GM18498 (cell line): ENCODE results near the gene PNMA1.
A peak's percentile ranks its signal among the peaks of the same experiment; 100 is the strongest.

ENCODE experiments used
- ATAC-seq: cut with Tn5 transposase; IDR thresholded peaks from one replicate; pipeline ENCODE4 v1.9.1; 2021; ENCODE audit warnings: mild to moderate bottlenecking, moderate library complexity; ENCODE audit not compliant: unreplicated experiment

Gene PNMA1

DNA sequence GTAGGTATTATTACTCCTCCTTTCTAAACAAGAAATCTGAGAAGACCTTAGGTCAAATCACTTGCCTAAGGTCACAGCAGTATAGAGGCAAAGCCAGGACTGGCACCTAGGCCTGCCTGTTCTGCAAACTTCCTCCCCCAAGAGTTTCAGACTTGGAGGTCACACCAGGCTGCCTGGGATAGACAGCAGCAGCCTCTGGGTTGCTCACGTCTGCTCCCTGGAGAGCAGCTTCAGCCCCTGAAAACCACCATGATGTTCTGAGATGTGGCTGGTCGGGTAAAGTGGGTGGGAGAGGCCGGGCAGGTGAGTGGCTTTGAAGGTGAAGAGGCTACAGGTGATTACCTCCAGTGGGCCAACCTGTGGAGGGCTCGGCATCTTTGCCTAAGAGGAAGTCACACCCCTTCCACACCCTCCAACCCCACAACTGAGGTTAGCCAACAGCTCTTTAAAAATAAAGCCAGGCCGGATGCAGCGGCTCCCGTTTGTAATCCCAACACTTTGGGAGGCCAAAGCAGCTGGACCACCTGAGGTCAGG, 37.0 kb upstream of the PNMA1 start:
- ATAC-seq: no peak

DNA sequence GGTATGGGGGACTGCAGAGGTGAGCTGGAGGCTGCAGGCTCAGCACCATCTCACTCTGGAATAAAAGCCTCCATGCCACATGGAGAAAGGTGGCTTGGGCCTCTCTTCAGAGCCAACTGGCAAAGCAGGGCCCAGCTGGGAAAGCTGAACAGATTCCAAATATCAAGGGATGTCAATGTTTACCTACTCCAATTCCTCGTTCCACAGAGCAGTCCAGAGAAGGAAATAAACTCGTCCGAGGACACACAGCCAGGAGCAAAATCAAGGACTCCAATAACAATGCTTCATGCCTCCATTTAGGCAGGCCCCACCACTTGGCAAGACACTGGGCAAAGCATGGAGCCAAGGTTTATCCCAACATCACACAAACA, 36.3 kb upstream of the PNMA1 start:
- ATAC-seq: no peak

DNA sequence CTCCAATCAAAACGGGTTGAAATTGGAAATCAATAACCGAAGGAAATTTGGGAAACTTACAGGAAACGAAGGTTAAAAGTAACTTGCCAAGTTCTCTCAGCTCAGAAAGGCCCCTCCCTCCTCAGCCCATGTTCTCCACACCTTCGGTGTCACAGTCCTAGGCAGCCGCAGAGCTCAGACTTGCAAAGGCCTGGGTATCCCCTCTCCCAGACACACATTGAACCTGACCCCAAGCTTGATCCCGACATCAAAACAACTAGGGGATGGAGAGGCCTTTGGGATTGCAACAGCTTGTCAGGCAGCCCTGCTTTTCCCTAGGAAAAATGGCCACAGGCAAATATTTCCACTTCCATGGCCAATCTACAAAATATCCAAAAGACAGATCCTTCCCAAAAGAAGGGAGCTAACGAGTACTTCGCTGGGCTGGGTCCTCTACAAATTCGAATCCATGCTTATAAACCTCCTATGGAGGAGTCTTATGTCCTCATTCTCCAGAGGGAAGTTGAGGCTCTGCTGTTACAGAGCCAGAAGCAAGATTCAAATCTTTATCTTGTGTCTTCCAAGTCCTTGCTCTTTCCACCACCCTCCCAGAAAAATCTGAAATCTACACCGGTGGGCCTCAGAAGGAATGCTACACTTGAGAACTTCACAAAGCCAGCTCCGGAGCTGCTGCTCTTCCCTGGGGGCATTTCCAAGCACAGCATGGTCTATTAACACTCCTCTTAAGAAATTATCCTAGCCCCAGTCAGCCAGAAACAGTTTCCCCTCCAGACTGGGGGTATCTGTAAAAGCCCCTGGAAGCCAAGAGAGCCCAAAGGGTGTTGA, 35.7 kb upstream of the PNMA1 start:
- no peak for ATAC-seq

DNA sequence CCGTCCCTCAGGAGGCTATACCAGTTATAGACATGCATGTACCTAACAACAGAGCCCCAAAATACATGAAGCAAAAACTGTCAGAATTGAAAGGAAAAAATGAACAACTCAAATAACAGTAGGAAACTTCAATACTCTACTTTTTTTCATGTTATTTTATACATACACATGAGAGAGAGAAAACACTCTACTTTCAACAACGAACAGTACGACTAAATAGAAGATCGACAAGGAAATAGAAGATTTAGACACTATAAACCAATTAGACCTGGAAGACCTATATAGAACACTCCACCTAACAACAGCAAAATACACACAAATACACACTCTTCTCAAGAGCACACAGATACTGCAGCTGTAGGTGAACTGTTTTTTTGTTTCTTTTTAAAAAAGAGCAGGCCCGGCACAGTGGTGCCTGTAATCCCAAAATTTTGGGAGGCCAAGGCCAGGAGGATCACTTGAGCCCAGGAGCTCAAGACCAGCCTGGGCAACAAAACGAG, 34.7 kb upstream of the PNMA1 start:
- no peak for ATAC-seq

DNA sequence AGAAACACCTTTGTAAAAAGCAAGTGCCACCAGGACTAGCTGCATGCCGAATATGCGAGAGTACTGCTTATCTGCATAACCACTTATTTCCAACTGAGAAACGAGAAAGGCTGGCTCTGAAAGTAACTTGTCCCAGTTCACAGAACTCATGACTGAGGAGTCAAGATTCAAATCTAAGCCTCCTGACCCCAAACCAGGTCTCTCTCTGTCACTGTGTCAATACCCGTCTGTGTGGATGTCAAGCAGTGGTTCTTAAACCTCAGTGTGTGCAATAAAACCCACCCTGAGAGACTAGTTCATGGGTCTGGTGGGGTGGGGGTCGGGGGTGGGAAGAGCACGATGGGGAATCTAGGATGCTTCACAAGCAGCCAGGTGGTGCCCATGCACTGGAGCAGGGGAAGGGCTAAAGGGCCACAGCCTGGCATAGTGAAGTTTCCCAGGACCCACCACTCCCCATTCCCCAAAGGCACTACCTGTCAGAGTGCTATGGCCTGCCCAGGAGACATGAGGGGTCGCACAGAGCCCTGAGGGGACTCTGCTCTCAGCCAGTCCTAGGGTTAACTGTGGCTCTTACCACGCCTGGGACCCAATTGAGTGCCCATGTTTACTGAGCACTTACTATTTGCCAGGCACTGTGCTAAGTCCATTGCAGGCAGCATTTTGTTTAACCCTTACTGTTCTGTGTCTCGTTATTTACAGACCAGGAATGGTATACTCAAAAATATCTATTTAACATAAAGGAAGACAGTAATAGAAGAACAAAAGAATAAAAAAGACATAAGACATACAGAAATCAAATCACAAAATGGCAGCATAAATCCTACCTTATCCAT, 33.4 kb upstream of the PNMA1 start:
- no peak for ATAC-seq

DNA sequence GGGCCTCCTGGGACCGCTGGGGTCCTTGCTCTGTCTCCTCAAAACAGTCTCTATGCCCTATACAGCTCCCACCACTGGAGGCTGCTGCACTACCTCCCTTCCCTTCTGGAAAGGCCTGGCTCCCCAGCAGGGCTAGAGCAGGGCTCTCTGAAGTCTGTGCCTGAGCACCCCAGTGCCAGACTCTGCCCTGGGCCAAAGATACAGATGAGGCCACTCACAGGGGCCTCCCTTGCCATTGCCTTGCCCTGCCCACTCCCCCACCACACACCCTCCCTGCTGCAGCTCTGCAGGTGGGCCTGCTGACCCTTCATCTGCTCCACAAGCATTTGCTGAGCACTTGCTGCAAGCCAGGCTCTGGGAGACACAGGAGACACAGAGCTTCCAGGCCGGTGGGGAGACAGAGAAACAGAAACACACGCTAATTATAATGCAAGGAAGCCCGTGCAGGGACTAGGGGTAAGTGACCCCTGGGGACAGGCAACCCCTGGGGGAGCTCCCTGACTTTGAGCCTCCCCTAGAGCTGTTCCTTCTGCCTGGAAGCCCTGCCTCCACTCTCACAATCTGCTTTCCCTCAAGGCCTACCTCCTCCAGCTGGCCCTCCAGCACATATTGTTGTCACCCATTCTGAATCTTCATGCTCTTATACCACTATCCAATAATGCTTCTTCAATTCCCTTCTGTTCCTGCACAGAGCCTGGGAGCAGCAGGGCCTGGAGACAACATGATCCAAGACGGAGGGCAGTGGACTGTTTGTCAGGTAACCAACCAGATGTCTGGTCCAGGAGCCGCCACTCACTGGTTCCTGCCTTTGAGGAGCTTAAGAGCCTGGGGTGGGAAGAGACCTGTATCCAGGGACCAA, 32.6 kb upstream of the PNMA1 start:
- ATAC-seq: no peak

DNA sequence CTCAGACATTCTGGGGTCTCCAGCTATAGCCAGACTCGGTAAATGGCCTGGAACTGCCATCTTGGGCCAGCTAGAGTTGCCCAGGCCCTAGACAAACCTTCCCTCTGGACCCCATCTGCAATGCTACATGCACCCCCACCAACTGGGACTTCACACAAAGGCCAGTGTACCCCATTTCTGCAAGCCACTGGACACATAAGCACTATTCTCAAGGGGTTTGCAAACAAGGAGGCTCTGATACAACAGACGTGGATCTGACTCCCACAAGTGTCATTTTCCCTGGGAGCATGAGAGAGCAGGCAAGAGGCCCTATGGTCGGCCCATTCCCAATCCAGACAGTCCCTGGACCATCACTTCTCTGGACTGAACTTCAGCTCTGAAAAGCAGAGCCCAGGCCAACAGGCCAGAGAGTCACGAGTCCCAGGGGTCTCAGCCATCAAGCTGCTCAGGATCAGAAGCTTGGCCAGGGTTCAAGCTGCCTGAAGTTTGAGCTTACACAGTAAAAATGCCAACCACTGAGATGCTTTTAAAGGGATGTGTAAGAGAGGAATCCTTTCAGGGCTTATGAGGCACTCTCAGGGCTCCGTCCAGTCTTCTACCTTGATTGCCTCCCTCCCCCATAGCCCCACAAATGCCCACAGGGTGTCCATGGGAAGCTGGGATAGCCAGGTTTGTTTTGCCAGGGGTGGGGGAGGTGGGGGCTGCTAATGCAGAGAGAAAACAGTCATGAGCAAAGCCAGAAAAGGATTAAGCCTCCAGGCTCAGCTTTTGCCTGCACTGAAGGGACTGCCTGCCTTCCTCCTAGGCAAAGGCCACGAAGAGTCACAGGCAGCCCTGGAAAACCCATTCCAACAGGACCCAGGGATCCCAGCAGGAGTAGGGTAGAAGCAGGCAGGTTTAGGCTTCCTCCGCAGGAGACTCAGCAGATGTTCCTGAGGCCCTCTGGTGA, 31.7 kb upstream of the PNMA1 start:
- ATAC-seq: no peak

DNA sequence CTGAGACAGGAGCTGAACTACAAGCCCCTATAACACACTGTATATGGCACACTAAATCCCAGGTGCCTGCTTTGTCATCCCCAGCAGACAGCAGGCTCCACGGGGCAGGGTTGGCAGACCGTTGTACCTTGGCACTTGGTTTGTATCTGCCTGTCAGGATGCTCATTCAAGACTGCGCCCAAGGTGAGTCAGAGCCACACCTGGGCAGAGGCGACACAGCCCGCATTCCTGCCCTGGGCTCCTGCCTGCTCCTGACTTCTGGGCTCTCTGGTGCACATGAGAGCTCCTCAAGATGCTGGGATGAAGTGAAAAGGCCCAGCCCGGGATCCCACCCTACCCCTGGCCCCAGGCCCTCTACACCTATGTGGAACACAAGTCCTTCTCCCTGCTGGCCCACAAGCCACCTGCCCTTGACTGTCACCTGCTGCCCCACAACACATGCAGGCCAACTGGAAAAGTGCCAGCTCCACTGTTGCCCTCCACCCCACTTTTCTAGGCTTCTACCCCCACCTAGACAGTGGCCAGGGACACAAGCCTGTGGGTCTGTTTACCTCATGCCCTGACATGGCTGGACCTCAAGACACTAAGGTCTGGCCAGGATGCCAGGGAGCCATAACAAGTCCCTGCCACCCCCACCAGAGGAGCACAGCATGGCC, 30.8 kb upstream of the PNMA1 start:
- ATAC-seq: no peak

DNA sequence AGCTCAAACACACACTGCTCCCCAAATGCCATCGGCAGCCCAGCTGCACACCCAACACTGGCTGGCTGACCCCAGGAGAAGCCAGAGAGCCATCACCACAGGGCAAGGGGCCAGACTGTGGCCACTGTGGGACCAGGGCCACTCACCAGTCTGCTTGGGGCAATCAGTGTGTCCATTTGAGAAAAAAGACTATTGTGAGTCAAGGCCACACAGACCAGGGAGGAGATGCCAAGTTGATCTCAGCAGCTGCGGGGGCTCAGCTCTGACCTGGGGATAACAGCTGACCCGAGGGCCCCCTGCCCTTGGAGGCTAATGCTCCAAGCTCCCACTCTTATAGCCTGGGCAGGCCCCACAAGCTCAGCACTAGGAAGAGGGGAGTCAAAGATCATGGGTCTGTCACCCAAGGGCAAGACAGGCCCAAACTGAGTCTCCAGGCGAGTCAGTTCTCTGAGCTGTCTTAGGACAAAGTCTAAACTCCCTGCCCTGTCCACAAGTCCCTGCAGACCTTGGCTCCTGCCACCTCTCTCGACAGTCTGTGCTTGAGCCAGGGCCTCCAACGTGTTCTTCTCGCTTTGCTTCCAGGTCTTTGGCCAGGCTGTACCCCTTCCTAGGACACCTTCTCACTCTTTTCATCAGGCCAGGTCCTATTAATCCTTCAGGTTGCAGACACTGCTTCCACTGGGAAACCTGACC, 30.1 kb upstream of the PNMA1 start:
- ATAC-seq: no peak

DNA sequence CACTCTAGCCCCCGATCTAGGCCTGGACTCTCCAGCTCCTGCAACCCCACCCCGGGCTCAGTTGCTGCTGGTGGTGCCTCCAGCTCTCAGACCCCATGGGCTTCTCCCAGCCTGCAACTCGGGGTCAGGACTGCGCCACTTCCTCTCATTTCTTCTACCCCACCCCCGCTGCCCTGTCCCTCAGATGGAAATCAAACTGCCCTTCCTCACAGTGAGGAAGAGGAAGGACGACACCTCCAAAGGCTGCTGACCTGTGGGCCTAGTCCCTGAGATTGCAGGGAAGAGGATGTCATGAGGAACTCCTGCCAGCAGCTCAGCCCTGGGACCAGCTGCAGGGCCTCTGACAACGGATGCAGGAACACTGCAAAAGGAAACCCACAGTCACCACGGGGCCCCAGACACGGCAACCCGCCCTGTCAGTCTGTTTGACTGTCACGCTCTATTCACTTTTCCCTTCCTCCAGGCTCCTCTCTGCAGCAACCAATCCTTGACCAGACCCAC, 29.3 kb upstream of the PNMA1 start:
- ATAC-seq: peak; percentile 57

DNA sequence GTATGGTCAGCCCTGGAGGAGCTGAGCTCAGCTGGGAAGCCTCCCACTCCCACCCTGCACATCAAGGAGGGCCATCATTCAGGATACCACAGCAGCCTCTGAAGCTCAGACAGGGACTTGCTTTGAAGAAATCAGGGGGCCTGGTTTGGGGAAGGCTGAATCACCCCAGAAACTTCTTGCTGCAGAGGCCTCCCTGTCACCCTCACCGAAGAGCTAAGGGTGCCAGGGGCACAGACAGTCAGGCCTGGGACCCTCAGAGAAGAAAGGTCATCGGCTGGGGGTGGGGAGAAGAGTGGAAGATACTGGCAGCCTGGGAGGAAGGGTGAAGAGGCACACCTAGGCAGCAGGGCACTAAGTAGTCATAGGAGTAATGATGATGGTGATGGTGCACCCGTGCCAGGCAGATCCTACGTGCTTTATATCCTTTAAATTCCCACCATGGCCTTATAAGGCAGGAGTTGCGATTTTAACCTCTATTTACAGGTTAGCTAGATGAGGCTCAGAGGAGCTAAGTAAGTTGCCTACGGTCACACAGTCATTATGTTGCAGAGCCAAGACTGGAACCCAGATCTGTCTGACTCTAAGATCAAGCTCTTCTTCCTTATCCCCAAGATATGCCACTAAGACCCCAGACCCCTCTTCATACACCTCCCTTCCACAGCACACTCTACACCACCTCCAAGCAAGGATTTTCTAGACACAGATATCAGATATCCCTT, 28.5 kb upstream of the PNMA1 start:
- ATAC-seq: no peak

DNA sequence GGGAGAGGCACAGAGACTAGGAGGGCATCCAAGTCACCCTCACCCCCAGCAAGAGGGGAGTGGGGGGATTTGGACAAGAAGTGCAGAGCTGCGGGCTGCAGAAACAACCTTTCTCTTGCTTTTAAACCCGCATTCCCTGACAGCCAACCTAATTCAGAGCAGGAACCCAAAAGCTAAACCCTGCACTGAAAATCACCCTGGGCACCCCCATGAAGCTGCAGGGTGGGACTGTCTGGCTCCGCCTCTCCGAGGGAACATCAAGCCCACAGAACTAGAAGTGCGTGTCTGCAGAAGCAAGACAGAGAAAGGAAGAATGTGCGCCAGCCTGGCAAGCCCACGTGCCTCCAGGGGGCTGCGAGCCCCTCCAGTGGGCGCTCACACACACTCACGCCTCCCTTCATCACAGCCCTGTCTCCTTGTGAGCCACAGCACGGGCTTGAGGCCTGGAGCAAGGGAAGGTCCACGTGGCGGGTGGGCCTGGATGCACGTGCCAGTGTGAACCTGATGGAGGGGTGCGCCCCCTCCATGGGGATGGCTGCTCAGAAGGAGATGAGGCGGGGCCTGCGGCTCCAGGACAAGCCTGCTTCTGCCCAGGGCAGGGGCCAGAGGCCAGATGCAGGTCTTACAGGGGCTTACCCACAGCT, 27.8 kb upstream of the PNMA1 start:
- ATAC-seq: no peak

DNA sequence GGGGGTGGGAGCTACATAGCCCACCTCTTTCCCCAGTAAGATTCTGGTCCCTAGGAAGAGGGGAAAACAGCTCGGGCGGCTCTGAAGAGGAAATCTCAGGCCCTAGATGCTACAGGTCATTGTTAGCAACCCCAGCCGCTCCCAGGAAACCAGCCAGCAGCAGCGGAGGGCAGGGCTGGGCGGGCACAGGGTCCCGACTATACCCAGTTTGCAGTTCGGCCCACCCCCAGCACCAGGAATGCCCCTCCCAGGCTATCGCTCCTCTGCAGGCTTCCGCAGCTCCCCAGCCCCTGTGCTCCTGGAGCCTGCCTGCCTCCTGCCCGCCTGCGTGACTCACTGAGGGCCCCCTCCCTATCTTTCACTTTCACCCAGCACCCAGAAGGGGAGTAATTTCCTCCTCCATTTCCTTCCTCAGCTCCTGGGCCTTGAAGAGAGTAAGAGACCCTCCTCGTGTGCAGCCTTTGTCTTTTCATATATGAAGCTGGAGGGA, 27.2 kb upstream of the PNMA1 start:
- ATAC-seq: peak; percentile 47

DNA sequence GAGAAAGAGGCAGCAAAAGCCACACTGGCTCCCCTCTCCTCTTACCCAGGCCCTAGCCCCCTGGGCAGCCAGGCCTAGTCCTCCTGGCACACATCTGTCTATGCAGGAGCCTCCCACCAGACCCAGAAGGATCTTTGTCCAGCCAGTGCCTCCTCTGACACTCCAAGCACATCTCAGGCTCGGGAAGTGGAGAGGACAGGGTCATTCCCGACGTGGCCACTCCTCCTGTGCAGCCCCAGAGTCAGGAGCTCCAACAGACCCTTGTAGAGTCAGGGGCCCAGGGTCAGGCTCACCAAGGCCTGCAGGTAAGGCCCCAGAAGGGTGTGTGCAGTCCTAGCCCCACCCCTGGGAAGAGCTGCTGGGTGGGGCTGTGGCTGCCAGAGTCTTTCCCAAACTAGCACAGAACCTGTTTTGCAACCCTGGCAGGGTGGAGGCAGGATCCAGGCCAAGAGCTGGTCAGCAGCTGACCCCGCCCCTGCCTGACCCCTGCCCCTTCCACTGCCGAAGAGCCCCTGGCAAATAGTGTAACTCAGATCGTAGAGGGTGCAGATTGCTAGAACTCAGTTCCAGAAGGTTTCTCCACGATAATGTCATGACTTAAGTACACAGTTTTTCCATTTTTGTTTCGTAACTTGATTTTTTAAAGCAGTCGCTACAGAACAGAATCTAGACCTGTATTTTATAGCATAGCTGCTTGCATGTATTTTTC, 26.6 kb upstream of the PNMA1 start:
- no peak for ATAC-seq

DNA sequence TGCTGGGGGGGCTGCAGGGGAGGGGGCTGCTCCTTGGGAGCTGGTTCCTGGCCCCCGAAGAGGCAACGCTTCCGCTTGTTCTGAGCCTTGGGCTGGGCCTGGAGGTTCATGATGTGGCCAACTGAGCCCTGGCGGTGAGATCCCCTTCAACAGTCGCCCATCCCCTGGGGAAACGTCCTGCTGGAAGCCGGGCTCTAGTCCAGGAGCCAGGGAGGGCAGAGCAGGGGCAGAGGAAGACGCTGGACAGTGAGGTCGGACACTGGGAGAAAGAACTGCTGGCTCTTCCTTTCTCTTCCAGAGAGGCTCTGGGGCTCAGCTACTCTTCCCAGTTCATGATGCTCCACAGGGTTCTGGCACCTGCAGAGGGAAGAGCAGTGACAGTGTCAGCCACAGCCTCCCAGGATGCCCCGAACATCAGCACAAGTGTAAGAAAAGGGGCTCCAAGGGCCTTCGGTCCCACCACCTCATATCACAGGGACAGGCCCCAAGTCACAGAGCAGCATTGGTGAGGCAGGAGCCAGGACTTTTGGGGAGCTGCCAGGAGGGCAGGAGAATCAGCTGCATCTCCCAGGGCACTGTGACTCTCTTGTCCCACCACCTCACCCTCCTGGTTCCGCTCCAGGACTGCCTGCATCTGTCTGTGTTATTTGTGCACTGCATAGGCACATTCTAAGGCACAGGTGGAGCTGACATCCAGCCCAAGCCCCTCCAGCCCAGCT, 25.9 kb upstream of the PNMA1 start:
- no peak for ATAC-seq
